ENCODE measurements around the gene HRC.

HRC gene

DNA sequence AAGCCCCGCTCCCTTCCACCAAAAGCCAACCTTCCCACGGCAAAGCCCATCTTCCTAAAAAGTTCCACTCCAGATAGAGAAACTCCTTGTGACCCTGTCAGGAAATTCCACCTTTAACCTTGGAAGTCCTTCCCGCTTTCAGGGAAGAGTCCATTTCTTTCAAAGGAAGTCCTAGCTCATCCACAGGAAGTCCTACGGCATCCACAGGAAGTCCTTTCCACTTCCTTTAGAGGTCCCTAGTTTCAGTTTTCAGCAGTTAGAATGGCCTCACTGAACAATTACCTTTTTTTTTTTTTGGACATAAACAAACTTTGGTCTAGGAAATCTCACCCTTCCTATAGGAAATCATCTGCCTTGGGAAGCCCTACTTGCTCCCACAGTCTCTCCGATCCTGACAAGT, 34.1 kb upstream of the HRC start:
- Histone ChIP-seq H3K4me3 (ENCODE audit: low read length in 2 of 2) (no peak overlapping the region), H3K9ac (ENCODE audit: low read depth, low read length, poor library complexity) (no peak overlapping the region), H2BK12ac (ENCODE audit: low read length) (no peak overlapping the region), H3K14ac (ENCODE audit: low read length) (no peak overlapping the region), H3K4me1 (ENCODE audit: control insufficient read depth in 2 of 2, insufficient read depth in 1 of 2, low read depth in 1 of 2, low read length in 2 of 2) (no peaks in the 10 kb centered on the region), H2BK15ac (ENCODE audit: low read length) (no peak overlapping the region), H2AK5ac (ENCODE audit: low read depth, low read length) (no peak overlapping the region), H3K79me1 (ENCODE audit: low read depth, low read length) (no peaks in the 10 kb centered on the region), H2AFZ (ENCODE audit: low read length) (no peak overlapping the region), H3K4me2 (ENCODE audit: insufficient read depth, low read length, poor library complexity, severe bottlenecking) (no peak overlapping the region), H3K23ac (ENCODE audit: low read depth, low read length, poor library complexity) (no peak overlapping the region), H3K36me3 (replicated peaks in 1 of 2; ENCODE audit: control insufficient read depth in 2 of 2, insufficient read depth in 2 of 2, low read length in 2 of 2) (peaks cover 1 to 91% of the 10 kb centered on the region in 2 donors), H4K91ac (ENCODE audit: low read depth, low read length, poor library complexity) (no peak overlapping the region), H3K27ac (replicated peaks; ENCODE audit: low read length) (no peak overlapping the region), H3K4ac (ENCODE audit: low read length) (no peak overlapping the region), H2BK5ac (ENCODE audit: low read length) (no peak overlapping the region), H4K8ac (ENCODE audit: low read depth, low read length) (no peak overlapping the region), H3K27me3 (ENCODE audit: control insufficient read depth in 3 of 3, insufficient read depth in 3 of 3, low read depth in 1 of 3, low read length in 3 of 3) (no peaks in the 10 kb centered on the region), H3K9me3 (replicated peaks in 1 of 2; ENCODE audit: control insufficient read depth in 2 of 2, insufficient read depth in 1 of 2, low read depth in 1 of 2, low read length in 2 of 2) (peaks cover 2 to 14% of the 10 kb centered on the region in 2 donors), H2BK120ac (ENCODE audit: low read depth, low read length) (no peak overlapping the region), H3K18ac (ENCODE audit: low read length) (no peak overlapping the region)
- no CpG with 5 or more reads among the region's 5 CpGs for WGBS, 2 donors (ENCODE audit: extremely low coverage in 2 of 2, insufficient read length in 2 of 2, insufficient replicate concordance in 1 of 2)
- DNase-seq (ENCODE audit: low spot score), result no peak

GRCh38 chr19:49188626-49189200, 33.5 kb upstream of the HRC start:
- Histone ChIP-seq H3K9ac (ENCODE audit: low read depth, low read length, poor library complexity) (no peak overlapping the region), H4K8ac (ENCODE audit: low read depth, low read length) (no peak overlapping the region), H2AK5ac (ENCODE audit: low read depth, low read length) (no peak overlapping the region), H2BK12ac (ENCODE audit: low read length) (no peak overlapping the region), H3K79me1 (ENCODE audit: low read depth, low read length) (no peaks in the 10 kb centered on the region), H2BK5ac (ENCODE audit: low read length) (no peak overlapping the region), H2AFZ (ENCODE audit: low read length) (no peak overlapping the region), H3K36me3 (replicated peaks in 1 of 2; ENCODE audit: control insufficient read depth in 2 of 2, insufficient read depth in 2 of 2, low read length in 2 of 2) (peaks cover 1 to 91% of the 10 kb centered on the region in 2 donors), H3K14ac (ENCODE audit: low read length) (no peak overlapping the region), H3K4me3 (ENCODE audit: low read length in 2 of 2) (no peak overlapping the region), H3K9me3 (replicated peaks in 1 of 2; ENCODE audit: control insufficient read depth in 2 of 2, insufficient read depth in 1 of 2, low read depth in 1 of 2, low read length in 2 of 2) (peaks cover 2 to 17% of the 10 kb centered on the region in 2 donors), H3K18ac (ENCODE audit: low read length) (no peak overlapping the region), H2BK15ac (ENCODE audit: low read length) (no peak overlapping the region), H3K4ac (ENCODE audit: low read length) (no peak overlapping the region), H3K4me1 (ENCODE audit: control insufficient read depth in 2 of 2, insufficient read depth in 1 of 2, low read depth in 1 of 2, low read length in 2 of 2) (no peaks in the 10 kb centered on the region), H2BK120ac (ENCODE audit: low read depth, low read length) (no peak overlapping the region), H4K91ac (ENCODE audit: low read depth, low read length, poor library complexity) (no peak overlapping the region), H3K27me3 (ENCODE audit: control insufficient read depth in 3 of 3, insufficient read depth in 3 of 3, low read depth in 1 of 3, low read length in 3 of 3) (no peaks in the 10 kb centered on the region), H3K27ac (replicated peaks; ENCODE audit: low read length) (no peak overlapping the region), H3K4me2 (ENCODE audit: insufficient read depth, low read length, poor library complexity, severe bottlenecking) (no peak overlapping the region), H3K23ac (ENCODE audit: low read depth, low read length, poor library complexity) (no peak overlapping the region)
- 100% methylated on average over 1 of the region's 21 CpGs; no CpG with 5 or more reads in 1 of the 2 donors for WGBS, 2 donors (ENCODE audit: extremely low coverage in 2 of 2, insufficient read length in 2 of 2, insufficient replicate concordance in 1 of 2)
- no peak for DNase-seq (ENCODE audit: low spot score)

- H2BK15ac ChIP-seq (ENCODE audit: low read length), result no peak overlapping the region
- H3K9me3 ChIP-seq (replicated peaks in 1 of 2; ENCODE audit: control insufficient read depth in 2 of 2, insufficient read depth in 1 of 2, low read depth in 1 of 2, low read length in 2 of 2), result peaks cover 4 to 17% of the 10 kb centered on the region in 2 donors
- H3K18ac ChIP-seq (ENCODE audit: low read length), result no peak overlapping the region
- no peaks in the 10 kb centered on the region for H3K27me3 ChIP-seq (ENCODE audit: control insufficient read depth in 3 of 3, insufficient read depth in 3 of 3, low read depth in 1 of 3, low read length in 3 of 3)
- H3K79me1 ChIP-seq (ENCODE audit: low read depth, low read length), result no peaks in the 10 kb centered on the region
- no peak overlapping the region for H4K91ac ChIP-seq (ENCODE audit: low read depth, low read length, poor library complexity)
- no peak overlapping the region for H2BK5ac ChIP-seq (ENCODE audit: low read length)
- peaks cover 1 to 87% of the 10 kb centered on the region in 2 donors for H3K36me3 ChIP-seq (replicated peaks in 1 of 2; ENCODE audit: control insufficient read depth in 2 of 2, insufficient read depth in 2 of 2, low read length in 2 of 2)
- no peak overlapping the region for H3K23ac ChIP-seq (ENCODE audit: low read depth, low read length, poor library complexity)
- no CpG with 5 or more reads among the region's 5 CpGs for WGBS, 2 donors (ENCODE audit: extremely low coverage in 2 of 2, insufficient read length in 2 of 2, insufficient replicate concordance in 1 of 2)
- H2BK120ac ChIP-seq (ENCODE audit: low read depth, low read length), result no peak overlapping the region
- no peak overlapping the region for H4K8ac ChIP-seq (ENCODE audit: low read depth, low read length)
- H3K4ac ChIP-seq (ENCODE audit: low read length), result no peak overlapping the region
- H3K4me2 ChIP-seq (ENCODE audit: insufficient read depth, low read length, poor library complexity, severe bottlenecking), result no peak overlapping the region
- H3K27ac ChIP-seq (replicated peaks; ENCODE audit: low read length), result no peak overlapping the region
- H3K4me1 ChIP-seq (ENCODE audit: control insufficient read depth in 2 of 2, insufficient read depth in 1 of 2, low read depth in 1 of 2, low read length in 2 of 2), result no peaks in the 10 kb centered on the region
- DNase-seq (ENCODE audit: low spot score), result no peak
- H3K4me3 ChIP-seq (ENCODE audit: low read length in 2 of 2), result no peak overlapping the region
- no peak overlapping the region for H2BK12ac ChIP-seq (ENCODE audit: low read length)
- no peak overlapping the region for H3K14ac ChIP-seq (ENCODE audit: low read length)
- H2AK5ac ChIP-seq (ENCODE audit: low read depth, low read length), result no peak overlapping the region
- no peak overlapping the region for H3K9ac ChIP-seq (ENCODE audit: low read depth, low read length, poor library complexity)
- no peak overlapping the region for H2AFZ ChIP-seq (ENCODE audit: low read length)
Observed at GRCh38 chr19:49186108-49186507, 30.9 kb upstream of the HRC start.

DNA sequence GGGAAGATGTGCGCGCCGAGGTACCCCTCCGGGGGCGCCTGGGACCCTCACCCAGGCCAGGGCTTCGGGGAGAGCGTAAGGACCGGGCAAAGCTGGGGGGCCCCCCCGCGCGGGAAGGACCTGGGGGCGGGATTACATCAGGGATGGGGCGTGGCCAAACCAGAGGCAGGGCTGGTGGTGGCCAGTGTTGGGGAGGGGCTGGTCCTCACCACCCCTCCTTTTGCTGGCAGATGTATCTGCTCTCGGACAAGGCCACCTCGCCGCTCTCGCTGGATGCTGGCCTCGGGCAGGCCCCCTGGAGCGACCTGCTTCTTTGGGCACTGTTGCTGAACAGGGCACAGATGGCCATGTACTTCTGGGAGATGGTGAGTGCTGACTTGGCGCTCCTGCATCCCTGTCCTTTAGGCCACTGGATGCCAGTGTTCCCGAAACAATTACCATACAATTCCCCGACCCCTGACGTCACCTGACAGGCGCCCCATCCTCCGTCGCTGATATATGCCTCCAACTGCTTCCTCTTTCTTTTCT, 27.7 kb upstream of the HRC start:
- no peak overlapping the region for H3K14ac ChIP-seq (ENCODE audit: low read length)
- H3K4me1 ChIP-seq (ENCODE audit: control insufficient read depth in 2 of 2, insufficient read depth in 1 of 2, low read depth in 1 of 2, low read length in 2 of 2), result no peaks in the 10 kb centered on the region
- peak overlapping the region in 1 of 2 donors; percentile 64 for H3K4me3 ChIP-seq (ENCODE audit: low read length in 2 of 2)
- H2AK5ac ChIP-seq (ENCODE audit: low read depth, low read length), result peak overlapping the region; percentile 37
- no peaks in the 10 kb centered on the region for H3K27me3 ChIP-seq (ENCODE audit: control insufficient read depth in 3 of 3, insufficient read depth in 3 of 3, low read depth in 1 of 3, low read length in 3 of 3)
- no peak for DNase-seq (ENCODE audit: low spot score)
- peaks cover 2 to 4% of the 10 kb centered on the region in 2 donors for H3K9me3 ChIP-seq (replicated peaks in 1 of 2; ENCODE audit: control insufficient read depth in 2 of 2, insufficient read depth in 1 of 2, low read depth in 1 of 2, low read length in 2 of 2)
- no peak overlapping the region for H2BK12ac ChIP-seq (ENCODE audit: low read length)
- peak overlapping the region; percentile 73 for H3K23ac ChIP-seq (ENCODE audit: low read depth, low read length, poor library complexity)
- H2AFZ ChIP-seq (ENCODE audit: low read length), result no peak overlapping the region
- no CpG with 5 or more reads among the region's 26 CpGs for WGBS, 2 donors (ENCODE audit: extremely low coverage in 2 of 2, insufficient read length in 2 of 2, insufficient replicate concordance in 1 of 2)
- no peak overlapping the region for H2BK15ac ChIP-seq (ENCODE audit: low read length)
- no peak overlapping the region for H3K4me2 ChIP-seq (ENCODE audit: insufficient read depth, low read length, poor library complexity, severe bottlenecking)
- no peak overlapping the region for H4K8ac ChIP-seq (ENCODE audit: low read depth, low read length)
- H3K4ac ChIP-seq (ENCODE audit: low read length), result peak overlapping the region; percentile 10
- no peak overlapping the region for H2BK120ac ChIP-seq (ENCODE audit: low read depth, low read length)
- no peak overlapping the region for H4K91ac ChIP-seq (ENCODE audit: low read depth, low read length, poor library complexity)
- peaks cover 0 to 78% of the 10 kb centered on the region in 2 donors for H3K36me3 ChIP-seq (replicated peaks in 1 of 2; ENCODE audit: control insufficient read depth in 2 of 2, insufficient read depth in 2 of 2, low read length in 2 of 2)
- H3K27ac ChIP-seq (replicated peaks; ENCODE audit: low read length), result no peak overlapping the region
- no peak overlapping the region for H3K9ac ChIP-seq (ENCODE audit: low read depth, low read length, poor library complexity)
- no peak overlapping the region for H3K18ac ChIP-seq (ENCODE audit: low read length)
- H2BK5ac ChIP-seq (ENCODE audit: low read length), result peak overlapping the region; percentile 75
- peaks cover 2% of the 10 kb centered on the region for H3K79me1 ChIP-seq (ENCODE audit: low read depth, low read length)

Data from neuronal stem cell (in vitro differentiated cells).